NCI-H526 treated with DMSO at 0.1 percent for 48 hours (cell line): ENCODE results near the gene COL15A1.

Experiments
- DNase-seq: peaks from one replicate; lab custom pipeline; 2025; lab: John Stamatoyannopoulos, UW

The COL15A1 gene

GRCh38 chr9:99108131-99108530 is 164.4 kb downstream of the COL15A1 start:
- no peak for DNase-seq

GRCh38 chr9:99109522-99109921 is 165.8 kb downstream of the COL15A1 start:
- DNase-seq, result no peak

- no peak for DNase-seq
Measured at GRCh38 chr9:99112750-99113413, 169.2 kb downstream of the COL15A1 start.

GRCh38 chr9:99113414-99114048 is 169.8 kb downstream of the COL15A1 start:
- DNase-seq, result no peak

- no peak for DNase-seq
Measured at GRCh38 chr9:99114049-99114440, 170.3 kb downstream of the COL15A1 start.

GRCh38 chr9:99114846-99115500 is 171.3 kb downstream of the COL15A1 start:
- DNase-seq, result no peak

- no peak for DNase-seq
Measured at GRCh38 chr9:99116003-99116411, 172.3 kb downstream of the COL15A1 start.

- DNase-seq, result no peak
Measured at GRCh38 chr9:99118782-99119466, 175.2 kb downstream of the COL15A1 start.

GRCh38 chr9:99119976-99120655 is 176.4 kb downstream of the COL15A1 start:
- DNase-seq, result no peak
